K562 (cell line): ENCODE measurements around the gene UBE2QL1. TPM values are rescaled to one million over a fixed set of nuclear protein-coding genes. Genes with fewer than 3 reads are reported as not detected.

Source experiments
- ATAC-seq: fragments of 200-7000 bp; cut with Tn5 transposase; 3 replicates; pipeline ENCODE4 v1.9.1; 2020; ENCODE audit warnings: moderate library complexity
- BruUV-seq: library from RNA; stranded (reverse); fragments of 400-500 nt; replicated peaks from 2 replicates; lab custom pipeline; 2021; lab: Mats Ljungman, UMichigan
- CTCF ChIA-PET: fragments of 300-600 bp; formaldehyde crosslinking; extraction: SDS; loops from one replicate; lab custom pipeline; 2021; ENCODE audit warnings: low intra/inter-chr PET ratio; lab: Yijun Ruan, JAX
- POLR2A ChIA-PET: fragments of 300-600, 350-650 bp; sonication (Branson Sonifier 250); formaldehyde crosslinking; extraction: SDS; loops from one replicate; lab custom pipeline; 2021; ENCODE audit warnings: antibody characterized with exemption, inconsistent platforms; lab: Yijun Ruan, JAX
- DNase-seq, 4 experiments: peaks; one replicate each; pipeline versions ENCODE4 v3.0.0 to v3.0.0-alpha.2; 2011 to 2018; ENCODE audit warnings: low spot score in 3 of 4, mixed read lengths in 3 of 4; ENCODE audit errors: extremely low read depth in 1 of 4
- FAIRE-seq: peaks from 2 replicates; lab custom pipeline; 2011; peaks lifted over from hg19 to GRCh38; lab: Jason Lieb, UNC
- H2AFZ ChIP-seq: 2 replicates; pipeline ENCODE4 v1.6.0; 2011; ENCODE audit warnings: low read depth, low read length, control low read depth, inconsistent platforms
- H3K27ac ChIP-seq: fragments of 200-600 bp; 3 replicates; pipeline ENCODE4 v1.8.0; 2011; ENCODE audit warnings: low read depth, mild to moderate bottlenecking, control low read depth, inconsistent platforms, low read length, moderate library complexity, mixed read lengths; ENCODE audit errors: extremely low read depth
- H3K27me3 ChIP-seq, 2 experiments: fragments of 300-600 bp in 1 of 2; 2 replicates in 1 of 2; 3 replicates in 1 of 2; pipeline versions ENCODE4 v1.6.0 to v1.8.0; 2011; ENCODE audit warnings: inconsistent platforms in 2 of 2, low read length in 2 of 2, mild to moderate bottlenecking in 1 of 2, mixed read lengths in 1 of 2, moderate library complexity in 1 of 2; ENCODE audit not compliant: control insufficient read depth in 2 of 2, insufficient read depth in 2 of 2
- H3K36me3 ChIP-seq: fragments of 300-600 bp; 3 replicates; pipeline ENCODE4 v1.8.0; 2011; ENCODE audit warnings: mild to moderate bottlenecking, low read length, inconsistent platforms; ENCODE audit not compliant: control insufficient read depth, insufficient read depth
- H3K4me1 ChIP-seq, 2 experiments: fragments of 200-600 bp in 1 of 2; replicated peaks in 1 of 2; 2 replicates in 1 of 2; 3 replicates in 1 of 2; pipeline versions ENCODE4 v1.5.1 to v1.8.0; 2011; ENCODE audit warnings: inconsistent platforms in 2 of 2, low read length in 2 of 2, mild to moderate bottlenecking in 1 of 2, mixed read lengths in 1 of 2, moderate library complexity in 1 of 2; ENCODE audit not compliant: control insufficient read depth in 2 of 2, insufficient read depth in 2 of 2
- H3K4me2 ChIP-seq: 2 replicates; pipeline ENCODE4 v1.6.1; 2011; ENCODE audit warnings: low read length, control low read depth, inconsistent platforms, mixed read lengths; ENCODE audit not compliant: insufficient read depth
- H3K4me3 ChIP-seq: fragments of 200-600 bp; sonication (generic), shearing (Covaris generic); 2 replicates; pipeline ENCODE4 v1.5.1; 2016; ENCODE audit warnings: control low read depth, inconsistent platforms
- H3K79me2 ChIP-seq: fragments of 200-600 bp; 3 replicates; pipeline ENCODE4 v1.8.0; 2011; ENCODE audit warnings: low read length, inconsistent platforms; ENCODE audit not compliant: control insufficient read depth, insufficient read depth
- H3K9ac ChIP-seq, 2 experiments: 2 replicates each; pipeline versions ENCODE4 v1.6.0 to v1.6.1; 2011; ENCODE audit warnings: low read depth in 2 of 2, low read length in 2 of 2, control low read depth in 1 of 2, inconsistent platforms in 1 of 2, mild to moderate bottlenecking in 1 of 2, mixed read lengths in 1 of 2; ENCODE audit not compliant: insufficient read depth in 1 of 2
- H3K9me1 ChIP-seq: one replicate; pipeline ENCODE4 v1.6.0; 2011; ENCODE audit warnings: inconsistent platforms, mild to moderate bottlenecking, low read length, moderate library complexity; ENCODE audit not compliant: control insufficient read depth, insufficient read depth
- H3K9me3 ChIP-seq: replicated peaks from 2 replicates; pipeline ENCODE4 v1.5.1; 2011; ENCODE audit warnings: low read depth, low read length, inconsistent platforms; ENCODE audit not compliant: control insufficient read depth, insufficient read depth
- H4K20me1 ChIP-seq: replicated peaks from 2 replicates; pipeline ENCODE4 v1.6.1; 2011; ENCODE audit warnings: low read length, inconsistent platforms, mixed read lengths; ENCODE audit not compliant: control insufficient read depth, insufficient read depth
- ATF1 ChIP-seq, 2 experiments: fragments of 450-650 bp in 1 of 2; IDR thresholded peaks; 2 replicates each; pipeline ENCODE4 v1.6.1; 2016; ENCODE audit warnings: missing compliant biosample characterization in 1 of 2, missing genetic modification characterization in 1 of 2
- BHLHE40 ChIP-seq: IDR thresholded peaks from 2 replicates; pipeline ENCODE4 v1.6.1; 2011; ENCODE audit warnings: low read length, improper control_type of control experiment
- CBX2 ChIP-seq: fragments of 200-600 bp; sonication (generic); IDR thresholded peaks from one replicate; pipeline ENCODE4 v1.6.1; 2012; ENCODE audit warnings: mild to moderate bottlenecking, low read length, inconsistent platforms; ENCODE audit not compliant: insufficient read depth, poor library complexity, severe bottlenecking
- CTBP1 ChIP-seq: fragments of 450-650 bp; IDR thresholded peaks from 2 replicates; pipeline ENCODE4 v1.6.1; 2016; ENCODE audit warnings: borderline replicate concordance
- CTCF ChIP-seq, 3 experiments: IDR thresholded peaks in 2 of 3; conservative IDR thresholded peaks in 1 of 3; 2 replicates each; pipeline ENCODE4 v1.5.1; 2011 to 2012; ENCODE audit warnings: low read length in 3 of 3, mild to moderate bottlenecking in 3 of 3, control low read depth in 2 of 3, improper control_type of control experiment in 1 of 3, inconsistent platforms in 1 of 3, low read depth in 1 of 3, mixed read lengths in 1 of 3, moderate library complexity in 1 of 3; ENCODE audit not compliant: insufficient read depth in 2 of 3
- ELK3 ChIP-seq: fragments of 450-650 bp; formaldehyde crosslinking; IDR thresholded peaks from 2 replicates; pipeline ENCODE4 v1.4.0; 2020; ENCODE audit warnings: mild to moderate bottlenecking
- MECOM ChIP-seq: fragments of 250-450 bp; sonication (Bioruptor Pico); IDR thresholded peaks from 2 replicates; pipeline ENCODE4 v1.8.0; 2022; ENCODE audit warnings: inconsistent platforms
- MIER1 ChIP-seq: fragments of 450-650 bp; IDR thresholded peaks from 2 replicates; pipeline ENCODE4 v1.6.1; 2016; ENCODE audit warnings: antibody characterized with exemption, mild to moderate bottlenecking, low read depth
- POLR2AphosphoS2 ChIP-seq: IDR thresholded peaks from 2 replicates; pipeline ENCODE4 v1.6.1; 2012; ENCODE audit warnings: low read length, improper control_type of control experiment
- RAD21 ChIP-seq, 2 experiments: fragments of 250-450 bp in 1 of 2; fragments of 450-650 bp in 1 of 2; sonication (Bioruptor Pico) in 1 of 2; formaldehyde crosslinking in 1 of 2; IDR thresholded peaks in 1 of 2; conservative IDR thresholded peaks in 1 of 2; 2 replicates each; pipeline versions ENCODE4 v1.4.0 to v1.8.0; 2020 to 2022; ENCODE audit warnings: mild to moderate bottlenecking in 2 of 2, moderate library complexity in 1 of 2
- RCOR1 ChIP-seq, 2 experiments: IDR thresholded peaks; 2 replicates each; pipeline ENCODE4 v1.6.1; 2012; ENCODE audit warnings: low read depth in 2 of 2, low read length in 2 of 2, borderline replicate concordance in 1 of 2, improper control_type of control experiment in 1 of 2
- SMC3 ChIP-seq: conservative IDR thresholded peaks from 2 replicates; pipeline ENCODE4 v1.6.1; 2011; ENCODE audit warnings: low read depth, low read length, improper control_type of control experiment; ENCODE audit not compliant: insufficient read depth
- TAL1 ChIP-seq: fragments of 450-650 bp; IDR thresholded peaks from 2 replicates; pipeline ENCODE4 v1.6.1; 2016; ENCODE audit warnings: mild to moderate bottlenecking
- ZBTB7A ChIP-seq: IDR thresholded peaks from 2 replicates; pipeline ENCODE4 v1.6.1; 2011; ENCODE audit warnings: low read depth, mild to moderate bottlenecking, low read length, moderate library complexity, borderline replicate concordance; ENCODE audit not compliant: control insufficient read depth
- ZNF668 ChIP-seq: fragments of 250-450 bp; sonication (Bioruptor Pico); IDR thresholded peaks from 2 replicates; pipeline ENCODE4 v1.8.0; 2022; ENCODE audit warnings: mild to moderate bottlenecking, inconsistent platforms
- ZNF696 ChIP-seq: fragments of 250-450 bp; sonication (Bioruptor Pico); conservative IDR thresholded peaks from 2 replicates; pipeline ENCODE4 v1.4.0; 2020; ENCODE audit warnings: mild to moderate bottlenecking, moderate library complexity
- WGBS: fragments of 100-300 bp; shearing (Covaris generic); methylation state at CpG from one replicate; pipeline ENCODE4 v1.1.6; 2016; ENCODE audit warnings: low coverage, mixed read lengths; ENCODE audit not compliant: insufficient coverage; ENCODE audit errors: missing lambda C conversion rate; 5-methylcytosine and 5-hydroxymethylcytosine counted together
- in situ Hi-C: fragments of 300-500 bp; cut with MboI; formaldehyde crosslinking; loops from 4 replicates; pipeline ENCODE4 v1.15.0; 2018; ENCODE audit warnings: inconsistent platforms, mixed read lengths
- intact Hi-C: fragments of 100-400 bp; cut with micrococcal nuclease; formaldehyde crosslinking; loops from 2 replicates; pipeline ENCODE4 v1.14.2; 2022
- polyA plus RNA-seq, 8 experiments: library from polyadenylated mRNA; depleted of rRNA in 4 of 8; stranded (reverse) in 5 of 8; unstranded in 3 of 8; fragments of >200 nt; fragmentation: Nextera tagmentation in 2 of 8; fragmentation: Illumina TruSeq in 1 of 8; extraction: Ambion mirVana in 2 of 8; extraction: Trizol in 1 of 8; gene quantifications; 2 replicates each; pipeline versions ENCODE4 v1.2.1 to v1.2.3, GENCODE V29; 2011 to 2014; ENCODE audit warnings: inconsistent platforms in 1 of 8, missing spikeins in 1 of 8
- total RNA-seq, 7 experiments: library from RNA; depleted of rRNA in 6 of 7; stranded (reverse); fragments of >200 nt in 6 of 7; fragmentation: Illumina TruSeq in 2 of 7; extraction: Trizol in 2 of 7; gene quantifications; 2 replicates each; pipeline versions ENCODE4 v1.2.1 to v1.2.3, GENCODE V29; 2011 to 2021; ENCODE audit warnings: low replicate concordance in 1 of 7

UBE2QL1 gene
- total and polyA plus RNA-seq, 9 of the 15 experiments (the other 6 are each of a cell fraction or from before 2014, with no cell fraction given), result not detected

- DNase-seq (peak; percentile 63 to 77 (median 66)), ATAC-seq (peak; percentile 92), FAIRE-seq (peak; percentile 85)
- Histone ChIP-seq H2AFZ (no peak overlapping the region), H4K20me1 (peaks cover 25% of the 10 kb centered on the region), H3K9ac (no peak overlapping the region), H3K27me3 (peaks cover 46 to 75% of the 10 kb centered on the region in 2 experiments; a peak in 4 of 5 replicates), H3K36me3 (no peaks in the 10 kb centered on the region), H3K79me2 (no peaks in the 10 kb centered on the region), H3K4me2 (no peak overlapping the region), H3K4me3 (no peak overlapping the region), H3K9me3 (no peaks in the 10 kb centered on the region), H3K9me1 (no peaks in the 10 kb centered on the region), H3K27ac (no peak overlapping the region), H3K4me1 (no peaks in the 10 kb centered on the region)
- BruUV-seq, result no TSS peak
- intact Hi-C loops (loop anchor here (1.0 to 5.0 kb wide), 3 partner anchors 221 to 1034 kb away; no protein-coding TSS in a partner anchor), in situ Hi-C loops (no loop called here)
- WGBS, result under 1% methylated on average over 9 of the region's 9 CpGs
- CTCF ChIA-PET, result interaction anchor here (0.5 kb wide), 1 partner anchor 511 kb away, joined by 3 read pairs; no protein-coding TSS in a partner anchor
- POLR2A ChIA-PET, result no interaction called here
- TF ChIP-seq ZNF668 (CRISPR knock-in tag), result no peak
- no peak for TF ChIP-seq ELK3 (CRISPR knock-in tag)
- TF ChIP-seq CBX2, result no peak
- TF ChIP-seq RCOR1 (IDR thresholded peaks at IDR 0.05; ENCODE audit: borderline replicate concordance in 1 of 2, low read depth in 2 of 2, low read length in 2 of 2), result 0 out of 4 replicates have a peak, but pooled peaks of 1 of the 2 experiments have one; percentile 31
- TF ChIP-seq ATF1 (CRISPR knock-in tag; IDR thresholded peaks at IDR 0.05), result no peak
- peak; percentile 30; the same call in 1 of the 2 replicates for TF ChIP-seq ATF1 (tag; IDR thresholded peaks at IDR 0.05)
- TF ChIP-seq CTBP1, result peak; percentile 28; the same call in 1 of the 2 replicates
- TF ChIP-seq CTCF (IDR thresholded peaks at IDR 0.05 in 2 of 3, conservative IDR thresholded peaks at IDR 0.05 in 1 of 3; ENCODE audit: insufficient read depth in 2 of 3, low read depth in 1 of 3, low read length in 3 of 3), result peak; percentile 76 to 78 (median 78)
- no peak for TF ChIP-seq MIER1
- no peak for TF ChIP-seq TAL1
- TF ChIP-seq RAD21 (CRISPR knock-in tag; conservative IDR thresholded peaks at IDR 0.05 in 1 of 2, IDR thresholded peaks at IDR 0.05 in 1 of 2), result peak; percentile 69 to 88
- TF ChIP-seq BHLHE40, result peak; percentile 41; the same call in 1 of the 2 replicates
- peak; percentile 67 for TF ChIP-seq SMC3
- TF ChIP-seq MECOM (CRISPR knock-in tag), result peak; percentile 28; the same call in 1 of the 2 replicates
- no peak for TF ChIP-seq ZBTB7A
- TF ChIP-seq ZNF696 (CRISPR knock-in tag), result no peak
- TF ChIP-seq POLR2AphosphoS2, result no peak
Measured at GRCh38 chr5:6525910-6526309, 77.3 kb downstream of the UBE2QL1 start.
